Activated CD8-positive, alpha-beta memory T cell treated with anti-CD3 and anti-CD28 coated beads for 1 hour (primary cell): ENCODE measurements around the gene KCNN2.

Experiments used
- DNase-seq, 2 donors: peaks; one replicate each; pipeline ENCODE4 v3.0.0-alpha.2; 2020; ENCODE audit warnings: low read depth in 1 of 2; ENCODE audit errors: extremely low read depth in 1 of 2

KCNN2 gene

DNA sequence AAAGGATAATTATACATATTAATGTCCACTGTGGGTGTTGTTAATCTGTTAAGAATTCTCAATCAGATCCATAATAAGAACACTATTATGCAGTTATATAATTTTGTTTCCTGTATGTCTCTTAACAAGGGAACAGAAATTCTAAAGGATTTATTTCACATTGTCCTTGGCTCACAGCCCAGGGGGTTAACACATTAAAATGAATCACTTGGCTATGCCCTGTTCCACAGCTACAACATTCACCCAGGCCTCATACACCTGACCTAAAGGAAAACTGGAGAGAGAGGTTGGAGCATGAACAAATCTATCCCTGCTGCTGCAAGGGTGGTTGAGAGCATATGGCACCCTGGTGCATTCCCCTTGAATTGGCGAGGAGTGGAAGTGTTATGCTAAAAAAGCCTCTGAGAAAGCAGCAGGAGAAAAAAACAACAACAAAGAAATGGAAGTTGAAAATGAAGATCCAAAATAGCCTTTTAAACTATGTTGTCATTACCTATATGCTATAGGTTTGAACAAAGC is 116.0 kb downstream of the KCNN2 start:
- DNase-seq: no peak

DNA sequence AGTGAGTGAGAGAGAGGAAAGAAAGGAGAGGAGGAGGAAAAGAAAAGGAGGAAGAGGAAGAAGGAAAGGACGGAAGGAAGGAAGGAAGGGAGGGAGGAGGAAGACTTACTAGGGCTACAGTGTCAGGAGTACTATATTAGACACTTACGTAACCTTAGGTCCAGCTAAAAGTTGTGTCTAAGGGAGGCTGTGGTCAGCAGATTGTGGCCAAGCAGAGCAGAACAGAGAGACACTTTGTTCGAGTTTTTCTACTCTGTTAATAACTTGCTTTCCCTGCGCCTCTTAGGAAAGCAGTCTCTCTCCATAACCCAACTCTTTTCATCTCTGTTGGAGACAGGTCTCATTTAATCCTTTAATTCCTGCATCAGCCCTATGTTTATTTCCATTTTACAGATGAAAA is 138.9 kb downstream of the KCNN2 start:
- DNase-seq: no peak

DNA sequence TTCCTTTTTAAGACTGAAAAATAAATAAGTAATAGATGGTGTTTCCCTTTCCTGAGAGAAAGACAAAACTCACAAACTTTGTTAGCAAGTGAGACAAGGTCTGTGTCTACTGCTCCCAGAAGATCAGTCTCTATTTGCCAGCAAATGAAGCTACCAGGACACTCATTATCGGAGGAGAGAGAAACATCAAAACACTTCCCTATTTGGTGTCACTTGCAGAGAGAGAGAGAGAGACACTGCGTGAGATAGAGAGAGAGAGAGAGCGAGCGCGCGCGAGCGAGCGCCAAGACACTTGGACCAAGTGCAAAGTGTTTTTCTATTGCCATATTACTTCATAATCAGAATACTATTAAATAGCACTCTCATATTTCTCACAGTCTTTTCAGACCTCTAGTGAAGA is 142.7 kb downstream of the KCNN2 start:
- DNase-seq: no peak

DNA sequence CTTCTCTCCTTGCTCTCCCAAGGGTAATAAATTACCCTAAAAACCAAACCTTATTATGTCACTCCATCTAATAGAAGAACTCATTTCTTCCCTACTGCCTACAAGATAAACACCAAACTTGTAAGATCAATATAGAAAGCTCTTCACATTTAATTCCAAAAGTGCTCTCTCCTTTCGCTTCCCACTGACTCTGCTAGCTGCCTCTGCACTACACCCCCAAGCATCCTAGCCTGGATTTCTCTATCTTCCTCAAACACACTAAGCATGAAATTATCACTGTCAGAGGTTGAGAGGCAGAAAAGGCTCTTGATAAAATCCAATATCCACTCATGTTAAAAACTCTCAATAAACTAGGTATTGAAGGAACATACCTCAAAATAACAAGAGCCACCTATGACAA is 162.4 kb downstream of the KCNN2 start:
- DNase-seq: no peak

DNA sequence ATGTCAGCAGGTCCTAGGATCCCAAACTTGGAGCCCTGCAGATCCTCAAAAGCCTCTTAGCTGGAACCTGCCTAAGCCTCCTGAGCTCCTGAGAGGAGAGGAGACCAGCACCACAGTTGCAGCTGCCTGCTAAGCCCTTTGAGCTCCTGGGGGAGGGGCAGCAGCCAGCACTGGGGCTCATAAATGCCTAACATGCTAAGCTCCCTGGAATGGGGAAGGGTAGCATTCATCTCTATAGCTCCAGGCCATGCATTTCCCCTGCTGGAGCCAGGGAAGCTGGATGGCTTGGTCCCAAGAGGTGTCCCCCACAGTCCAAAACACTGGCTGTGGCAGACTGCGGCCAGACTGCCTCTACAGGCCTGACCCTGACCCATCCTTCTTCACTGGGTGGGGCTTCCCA is 182.7 kb downstream of the KCNN2 start:
- DNase-seq: no peak
